GM18870 (cell line): ENCODE measurements around the gene CCDC63.

Source experiments
- ATAC-seq: cut with Tn5 transposase; IDR thresholded peaks from one replicate; pipeline ENCODE4 v1.9.1; 2021; ENCODE audit warnings: moderate library complexity; ENCODE audit not compliant: unreplicated experiment

The CCDC63 gene

GRCh38 chr12:110880651-110881050 is 33.9 kb downstream of the CCDC63 start:
- ATAC-seq, result no peak

GRCh38 chr12:110883251-110883650 is 36.5 kb downstream of the CCDC63 start:
- ATAC-seq, result no peak

GRCh38 chr12:110885152-110885840 is 38.5 kb downstream of the CCDC63 start:
- ATAC-seq, result no peak

- ATAC-seq, result no peak
Observed at GRCh38 chr12:110888256-110888991, 41.6 kb downstream of the CCDC63 start.

- no peak for ATAC-seq
Observed at GRCh38 chr12:110889361-110889760, 42.6 kb downstream of the CCDC63 start.

- ATAC-seq, result no peak
Observed at GRCh38 chr12:110893956-110894355, 47.2 kb downstream of the CCDC63 start.

GRCh38 chr12:110896559-110896958 is 49.8 kb downstream of the CCDC63 start:
- ATAC-seq, result no peak

GRCh38 chr12:110901401-110901800 is 54.6 kb downstream of the CCDC63 start:
- no peak for ATAC-seq

- ATAC-seq, result no peak
Observed at GRCh38 chr12:110903511-110903910, 56.7 kb downstream of the CCDC63 start.

- no peak for ATAC-seq
Observed at GRCh38 chr12:110906083-110906482, 59.3 kb downstream of the CCDC63 start.

- ATAC-seq, result no peak
Observed at GRCh38 chr12:110906516-110906915, 59.7 kb downstream of the CCDC63 start.

- no peak for ATAC-seq
Observed at GRCh38 chr12:110906985-110907384, 60.2 kb downstream of the CCDC63 start.

- ATAC-seq, result no peak
Observed at GRCh38 chr12:110907583-110907982, 60.8 kb downstream of the CCDC63 start.

- no peak for ATAC-seq
Observed at GRCh38 chr12:110908377-110909152, 61.8 kb downstream of the CCDC63 start.

GRCh38 chr12:110912263-110912662 is 65.5 kb downstream of the CCDC63 start:
- ATAC-seq, result no peak

- peak; percentile 98 for ATAC-seq
Observed at GRCh38 chr12:110913119-110914056, 66.6 kb downstream of the CCDC63 start.

GRCh38 chr12:110916295-110916875 is 69.6 kb downstream of the CCDC63 start:
- no peak for ATAC-seq

GRCh38 chr12:110917467-110917866 is 70.7 kb downstream of the CCDC63 start:
- no peak for ATAC-seq

GRCh38 chr12:110917961-110918360 is 71.2 kb downstream of the CCDC63 start:
- no peak for ATAC-seq

- ATAC-seq, result no peak
Observed at GRCh38 chr12:110919720-110920119, 72.9 kb downstream of the CCDC63 start.
